ENCODE data around the gene SMIM44.

SMIM44 gene

GRCh38 chr19:3496392-3497273 lies 13.4 kb upstream of the SMIM44 start:
- no peak for TF ChIP-seq ZFX (IDR thresholded peaks at IDR 0.05)
- TF ChIP-seq, protein P1, sequence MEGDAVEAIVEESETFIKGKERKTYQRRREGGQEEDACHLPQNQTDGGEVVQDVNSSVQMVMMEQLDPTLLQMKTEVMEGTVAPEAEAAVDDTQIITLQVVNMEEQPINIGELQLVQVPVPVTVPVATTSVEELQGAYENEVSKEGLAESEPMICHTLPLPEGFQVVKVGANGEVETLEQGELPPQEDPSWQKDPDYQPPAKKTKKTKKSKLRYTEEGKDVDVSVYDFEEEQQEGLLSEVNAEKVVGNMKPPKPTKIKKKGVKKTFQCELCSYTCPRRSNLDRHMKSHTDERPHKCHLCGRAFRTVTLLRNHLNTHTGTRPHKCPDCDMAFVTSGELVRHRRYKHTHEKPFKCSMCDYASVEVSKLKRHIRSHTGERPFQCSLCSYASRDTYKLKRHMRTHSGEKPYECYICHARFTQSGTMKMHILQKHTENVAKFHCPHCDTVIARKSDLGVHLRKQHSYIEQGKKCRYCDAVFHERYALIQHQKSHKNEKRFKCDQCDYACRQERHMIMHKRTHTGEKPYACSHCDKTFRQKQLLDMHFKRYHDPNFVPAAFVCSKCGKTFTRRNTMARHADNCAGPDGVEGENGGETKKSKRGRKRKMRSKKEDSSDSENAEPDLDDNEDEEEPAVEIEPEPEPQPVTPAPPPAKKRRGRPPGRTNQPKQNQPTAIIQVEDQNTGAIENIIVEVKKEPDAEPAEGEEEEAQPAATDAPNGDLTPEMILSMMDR (conservative IDR thresholded peaks at IDR 0.05), result no peak
- no peak overlapping the region for H3K27ac ChIP-seq

DNA sequence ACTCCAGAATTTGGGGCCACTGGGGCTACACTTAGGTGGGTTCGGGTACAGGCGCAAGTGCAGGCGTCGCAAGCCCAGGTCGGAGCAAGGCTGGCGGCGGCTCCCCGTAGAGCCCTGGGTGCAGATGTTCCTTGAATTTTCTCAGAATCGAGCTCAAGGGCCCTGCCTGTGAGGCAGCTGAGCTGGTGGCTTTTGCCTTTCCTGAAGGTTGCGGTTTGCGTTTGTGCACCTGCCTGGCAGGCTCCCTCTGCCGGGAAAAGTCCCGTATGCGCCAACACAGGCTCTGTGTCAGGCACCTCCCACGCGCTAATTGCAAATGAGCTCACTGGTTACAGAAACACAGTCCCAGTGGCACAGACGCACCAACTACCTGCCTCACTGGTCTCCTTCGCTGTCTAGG lies 11.3 kb upstream of the SMIM44 start:
- no peak overlapping the region for H3K27ac ChIP-seq
- TF ChIP-seq, protein P1 (conservative IDR thresholded peaks at IDR 0.05), result no peak
- TF ChIP-seq ZFX (IDR thresholded peaks at IDR 0.05), result no peak

GRCh38 chr19:3494051-3494450 lies 10.8 kb upstream of the SMIM44 start:
- H3K27ac ChIP-seq, result no peak overlapping the region
- TF ChIP-seq ZFX (IDR thresholded peaks at IDR 0.05), result no peak
- TF ChIP-seq, protein P1 (conservative IDR thresholded peaks at IDR 0.05), result no peak

GRCh38 chr19:3493651-3494050 lies 10.4 kb upstream of the SMIM44 start:
- H3K27ac ChIP-seq, result no peak overlapping the region
- TF ChIP-seq ZFX (IDR thresholded peaks at IDR 0.05), result no peak
- TF ChIP-seq, protein P1 (conservative IDR thresholded peaks at IDR 0.05), result no peak

DNA sequence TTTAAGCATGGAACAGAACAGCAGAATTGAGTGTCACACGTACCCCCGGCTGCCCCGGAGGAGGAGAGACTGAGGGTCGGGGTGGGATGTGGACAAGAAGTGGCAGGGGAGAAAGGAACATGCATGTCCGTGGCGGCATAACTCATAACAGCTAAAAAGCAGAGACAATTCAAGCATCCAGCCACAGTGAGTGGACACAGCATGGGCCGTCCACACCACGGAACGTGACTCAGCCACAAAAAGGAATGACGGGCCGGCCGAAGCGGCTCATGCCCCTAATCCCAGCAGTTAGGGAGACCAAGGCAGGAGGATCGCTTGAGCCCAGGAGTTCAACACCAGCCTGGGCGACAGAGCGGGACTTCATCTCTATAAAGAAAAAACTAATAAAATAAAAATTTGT lies 9.7 kb upstream of the SMIM44 start:
- TF ChIP-seq, protein P1 (conservative IDR thresholded peaks at IDR 0.05), result no peak
- TF ChIP-seq ZFX (IDR thresholded peaks at IDR 0.05), result no peak
- H3K27ac ChIP-seq, result no peak overlapping the region

DNA sequence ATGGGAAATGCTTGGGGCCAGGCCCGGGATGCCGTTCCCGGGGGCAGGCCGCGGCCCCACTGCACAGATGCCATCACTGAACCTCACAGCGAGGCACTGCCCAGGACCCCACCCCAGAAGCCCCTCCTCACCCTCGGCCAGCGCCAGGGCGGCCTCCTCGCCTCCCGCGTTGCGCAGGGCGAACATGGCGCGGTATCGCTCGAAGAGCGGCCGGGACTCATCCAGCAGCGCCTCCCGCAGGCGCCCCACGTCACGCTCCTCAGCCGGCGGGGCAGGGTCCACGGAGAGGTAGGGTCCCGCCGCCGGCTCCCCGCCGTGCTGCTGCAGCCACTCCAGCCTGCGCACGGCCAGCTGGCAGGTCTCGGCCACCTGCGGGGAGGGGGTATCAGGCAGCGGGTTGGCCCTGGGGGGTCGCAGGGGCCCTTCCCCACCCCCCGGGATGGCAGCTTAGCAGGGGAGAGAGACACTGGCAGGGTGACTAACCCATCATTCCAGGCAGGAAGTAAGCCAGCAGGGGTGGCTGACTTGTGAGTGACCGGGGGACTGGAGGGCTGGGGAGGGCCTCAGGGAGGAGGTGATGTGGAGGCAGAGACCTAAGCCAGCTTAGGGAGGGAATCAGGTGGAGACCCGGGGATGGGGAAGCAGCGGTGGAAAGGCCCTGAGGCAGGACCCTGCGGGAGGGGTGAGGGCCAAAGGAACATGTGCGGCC lies 9.0 kb upstream of the SMIM44 start:
- H3K27ac ChIP-seq, result no peak overlapping the region
- TF ChIP-seq, protein P1 (conservative IDR thresholded peaks at IDR 0.05), result no peak
- no peak for TF ChIP-seq ZFX (IDR thresholded peaks at IDR 0.05)

Measured in C4-2B (cell line).